Vagina (tissue), 2 donors: Measurements from ENCODE around the gene MATK. TPM values are rescaled to one million over a fixed set of nuclear protein-coding genes. Genes with fewer than 3 reads are reported as not detected.

Source experiments
- DNase-seq, 2 donors: peaks; one replicate each; pipeline ENCODE4 v3.0.0-alpha.2; 2017; ENCODE audit errors: extremely low spot score in 2 of 2
- H3K27ac ChIP-seq: fragments of 200-600 bp; sonication (generic); one replicate; pipeline ENCODE4 v1.5.1; 2019
- H3K27me3 ChIP-seq: fragments of 200-600 bp; sonication (generic); one replicate; pipeline ENCODE4 v1.5.1; 2019
- H3K36me3 ChIP-seq, 2 donors: fragments of 200-600 bp; sonication (generic); one replicate each; pipeline ENCODE4 v1.5.1; 2017 to 2019
- H3K4me1 ChIP-seq: fragments of 200-600 bp; sonication (generic); one replicate; pipeline ENCODE4 v1.5.1; 2019
- H3K4me3 ChIP-seq, 2 donors: fragments of 200-600 bp; sonication (generic); 1 replicate in 1 of 2; 2 replicates in 1 of 2; pipeline ENCODE4 v1.5.1; 2016 to 2019
- H3K9me3 ChIP-seq: fragments of 200-600 bp; sonication (generic); one replicate; pipeline ENCODE4 v1.5.1; 2019
- POLR2A ChIP-seq, 2 donors: fragments of 450-650 bp; IDR thresholded peaks; one replicate each; pipeline ENCODE4 v1.6.1; 2017; ENCODE audit warnings: antibody characterized with exemption in 2 of 2, mild to moderate bottlenecking in 2 of 2, moderate library complexity in 2 of 2
- POLR2AphosphoS5 ChIP-seq, 2 donors: sonication (generic); formaldehyde crosslinking; IDR thresholded peaks; one replicate each; pipeline ENCODE4 v1.9.0; 2017; ENCODE audit warnings: antibody characterized with exemption in 2 of 2, mild to moderate bottlenecking in 2 of 2, low read depth in 1 of 2; ENCODE audit not compliant: insufficient read depth in 1 of 2
- intact Hi-C: fragments of 100-400 bp; cut with DNase I; formaldehyde crosslinking; loops from one replicate; pipeline ENCODE4 v1.15.1; 2023
- total RNA-seq: library from RNA; depleted of rRNA; stranded (reverse); fragments of >200 nt; gene quantifications from one replicate; pipeline ENCODE4 v1.2.3, GENCODE V29; 2016
- TF ChIP-seq, protein P1 (sequence below), 3 experiments: fragments of 450-650 bp in 2 of 3; fragments of 200-600 bp in 1 of 3; sonication (generic) in 1 of 3; IDR thresholded peaks; one replicate each; pipeline ENCODE4 v1.5.1; 2017 to 2019; ENCODE audit warnings: antibody characterized with exemption in 3 of 3, mild to moderate bottlenecking in 2 of 3, moderate library complexity in 2 of 3

MATK gene
- total RNA-seq, 1 donor from 2014 or later = 1.2 TPM

- H3K27me3 ChIP-seq = no peaks in the 10 kb centered on the region
- DNase-seq = no peak
- intact Hi-C loops = no loop called here
- peaks cover 2% of the 10 kb centered on the region for H3K4me1 ChIP-seq
- H3K27ac ChIP-seq = no peak overlapping the region
- H3K9me3 ChIP-seq = no peaks in the 10 kb centered on the region
- peaks cover 0 to 55% of the 10 kb centered on the region in 2 donors for H3K36me3 ChIP-seq
- no peak overlapping the region for H3K4me3 ChIP-seq
- TF ChIP-seq POLR2A (IDR thresholded peaks at IDR 0.05) = no peak
- no peak for TF ChIP-seq POLR2AphosphoS5 (IDR thresholded peaks at IDR 0.05; ENCODE audit: insufficient read depth in 1 of 2, low read depth in 1 of 2)
- TF ChIP-seq, protein P1, sequence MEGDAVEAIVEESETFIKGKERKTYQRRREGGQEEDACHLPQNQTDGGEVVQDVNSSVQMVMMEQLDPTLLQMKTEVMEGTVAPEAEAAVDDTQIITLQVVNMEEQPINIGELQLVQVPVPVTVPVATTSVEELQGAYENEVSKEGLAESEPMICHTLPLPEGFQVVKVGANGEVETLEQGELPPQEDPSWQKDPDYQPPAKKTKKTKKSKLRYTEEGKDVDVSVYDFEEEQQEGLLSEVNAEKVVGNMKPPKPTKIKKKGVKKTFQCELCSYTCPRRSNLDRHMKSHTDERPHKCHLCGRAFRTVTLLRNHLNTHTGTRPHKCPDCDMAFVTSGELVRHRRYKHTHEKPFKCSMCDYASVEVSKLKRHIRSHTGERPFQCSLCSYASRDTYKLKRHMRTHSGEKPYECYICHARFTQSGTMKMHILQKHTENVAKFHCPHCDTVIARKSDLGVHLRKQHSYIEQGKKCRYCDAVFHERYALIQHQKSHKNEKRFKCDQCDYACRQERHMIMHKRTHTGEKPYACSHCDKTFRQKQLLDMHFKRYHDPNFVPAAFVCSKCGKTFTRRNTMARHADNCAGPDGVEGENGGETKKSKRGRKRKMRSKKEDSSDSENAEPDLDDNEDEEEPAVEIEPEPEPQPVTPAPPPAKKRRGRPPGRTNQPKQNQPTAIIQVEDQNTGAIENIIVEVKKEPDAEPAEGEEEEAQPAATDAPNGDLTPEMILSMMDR (IDR thresholded peaks at IDR 0.05) = no peak
Measured at GRCh38 chr19:3753631-3754410, 32.4 kb downstream of the MATK start.

- Histone ChIP-seq H3K27me3 (no peaks in the 10 kb centered on the region), H3K4me3 (no peak overlapping the region), H3K27ac (no peak overlapping the region), H3K9me3 (no peaks in the 10 kb centered on the region), H3K36me3 (peaks cover 0 to 50% of the 10 kb centered on the region in 2 donors), H3K4me1 (no peaks in the 10 kb centered on the region)
- peak in 1 of 2 donors; percentile 92 for DNase-seq
- intact Hi-C loops = no loop called here
- TF ChIP-seq, protein P1 (IDR thresholded peaks at IDR 0.05) = no peak
Measured at GRCh38 chr19:3752492-3752891, 33.7 kb downstream of the MATK start.

DNA sequence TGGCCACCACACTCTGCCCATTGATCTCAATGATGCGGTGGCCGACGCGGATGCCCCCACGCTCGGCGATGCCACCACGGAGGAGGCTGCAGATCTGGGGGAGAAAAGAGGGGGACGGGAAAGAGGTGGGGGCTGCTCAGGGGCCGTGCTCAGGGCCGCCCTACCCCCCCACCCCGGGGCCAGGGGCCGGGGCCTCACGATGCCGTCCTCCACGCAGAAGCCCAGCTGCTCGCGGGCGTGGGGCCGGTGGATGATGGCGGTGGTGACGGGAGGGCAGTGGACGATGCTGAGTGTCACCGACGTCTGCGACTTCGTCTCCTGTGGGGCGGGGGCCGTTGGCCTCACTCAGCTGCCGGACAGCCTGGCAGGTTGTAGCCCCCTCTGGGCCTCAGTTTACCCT, 34.9 kb downstream of the MATK start:
- peaks cover 0 to 45% of the 10 kb centered on the region in 2 donors for H3K36me3 ChIP-seq
- H3K4me1 ChIP-seq = no peaks in the 10 kb centered on the region
- no peak for TF ChIP-seq POLR2AphosphoS5 (IDR thresholded peaks at IDR 0.05; ENCODE audit: insufficient read depth in 1 of 2, low read depth in 1 of 2)
- TF ChIP-seq POLR2A (IDR thresholded peaks at IDR 0.05) = no peak
- TF ChIP-seq, protein P1 (IDR thresholded peaks at IDR 0.05) = no peak
- no peaks in the 10 kb centered on the region for H3K27me3 ChIP-seq
- H3K9me3 ChIP-seq = no peaks in the 10 kb centered on the region
- no peak for DNase-seq
- no peak overlapping the region for H3K4me3 ChIP-seq
- H3K27ac ChIP-seq = no peak overlapping the region
- intact Hi-C loops = no loop called here

- TF ChIP-seq, protein P1 (IDR thresholded peaks at IDR 0.05) = no peak
- Histone ChIP-seq H3K4me3 (no peak overlapping the region), H3K36me3 (peaks cover 0 to 45% of the 10 kb centered on the region in 2 donors), H3K9me3 (no peaks in the 10 kb centered on the region), H3K4me1 (no peaks in the 10 kb centered on the region), H3K27ac (no peak overlapping the region), H3K27me3 (no peaks in the 10 kb centered on the region)
- no peak for DNase-seq
- intact Hi-C loops = no loop called here
Measured at GRCh38 chr19:3750211-3750610, 36.0 kb downstream of the MATK start.

DNA sequence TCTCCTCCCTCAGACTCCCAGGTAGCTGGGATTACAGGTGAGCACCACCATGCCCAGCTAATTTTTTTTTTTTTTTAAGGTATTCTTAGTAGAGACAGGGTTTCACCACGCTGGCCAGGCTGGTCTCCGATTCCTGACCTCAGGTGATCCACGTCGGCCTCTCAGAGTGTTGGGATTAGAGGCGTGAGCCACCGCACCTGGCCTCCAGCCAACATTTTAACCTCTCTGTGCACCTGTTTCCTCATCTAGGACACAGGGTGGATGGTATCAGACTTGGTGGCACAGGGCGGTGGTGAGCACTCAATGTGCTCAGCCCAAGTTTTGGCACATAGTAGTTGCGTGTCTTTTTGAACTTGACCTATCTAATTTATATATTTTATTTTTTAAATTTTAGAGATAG, 37.2 kb downstream of the MATK start:
- DNase-seq = no peak
- H3K27ac ChIP-seq = no peak overlapping the region
- H3K4me3 ChIP-seq = no peak overlapping the region
- intact Hi-C loops = no loop called here
- no peaks in the 10 kb centered on the region for H3K4me1 ChIP-seq
- no peaks in the 10 kb centered on the region for H3K27me3 ChIP-seq
- H3K36me3 ChIP-seq = peaks cover 0 to 41% of the 10 kb centered on the region in 2 donors
- TF ChIP-seq POLR2AphosphoS5 (IDR thresholded peaks at IDR 0.05; ENCODE audit: insufficient read depth in 1 of 2, low read depth in 1 of 2) = no peak
- TF ChIP-seq POLR2A (IDR thresholded peaks at IDR 0.05) = no peak
- TF ChIP-seq, protein P1 (IDR thresholded peaks at IDR 0.05) = no peak
- no peaks in the 10 kb centered on the region for H3K9me3 ChIP-seq
